ENCODE data around the gene ANKRD34A. TPM values are rescaled to one million over a fixed set of nuclear protein-coding genes. Genes with fewer than 3 reads are reported as not detected.

ANKRD34A gene
- polyA plus RNA-seq, 3 donors, result 0.31 TPM; not detected in 2

GRCh38 chr1:145980457-145980994, 16.2 kb upstream of the ANKRD34A start:
- TF ChIP-seq CTCF (IDR thresholded peaks at IDR 0.05), result no peak
- H4K20me1 ChIP-seq (ENCODE audit: insufficient read depth, low read length), result no peaks in the 10 kb centered on the region
- Mint-ChIP-seq H3K4me3 (no peak overlapping the region), H3K27ac (no peak overlapping the region), H3K27me3 (ENCODE audit: low read depth in 3 of 3) (no peaks in the 10 kb centered on the region), H3K9me3 (no peaks in the 10 kb centered on the region), H3K4me1 (peaks cover 42% of the 10 kb centered on the region), H3K36me3 (peaks cover 2 to 9% of the 10 kb centered on the region in 2 donors)
- no peaks in the 10 kb centered on the region for H3K27me3 ChIP-seq (ENCODE audit: control insufficient read depth in 2 of 2, insufficient read depth in 2 of 2, low read length in 2 of 2)
- H3K4me1 ChIP-seq (ENCODE audit: control insufficient read depth in 1 of 2, insufficient read depth in 2 of 2, low read length in 2 of 2), result peaks cover 69 to 85% of the 10 kb centered on the region in 2 donors
- no peak overlapping the region for H2AFZ ChIP-seq (ENCODE audit: insufficient read depth, low read depth, low read length, poor library complexity, severe bottlenecking)
- 100% methylated on average over 1 of the region's 1 CpG for WGBS (ENCODE audit: insufficient coverage)
- intact Hi-C loops (cut with micrococcal nuclease), result loop anchor here (1.0 kb wide), 1 partner anchor 16 kb away; the partner anchor contains the start of gene TXNIP (in 2 of the 2)
- H3K27ac ChIP-seq (ENCODE audit: low read depth in 1 of 2, low read length in 2 of 2), result peak overlapping the region; percentile 85 to 99
- H3K36me3 ChIP-seq (replicated peaks in 1 of 2; ENCODE audit: control insufficient read depth in 1 of 2, insufficient read depth in 2 of 2, low read length in 2 of 2), result no peaks in the 10 kb centered on the region
- H3K79me2 ChIP-seq (ENCODE audit: insufficient read depth, low read length), result peaks cover 21% of the 10 kb centered on the region
- peak overlapping the region in 1 of 3 experiments; percentile 74 for H3K4me3 ChIP-seq (replicated peaks in 1 of 3; ENCODE audit: low read depth in 2 of 3, low read length in 3 of 3)
- H3K9ac ChIP-seq (ENCODE audit: insufficient read depth, low read length, poor library complexity, severe bottlenecking), result peak overlapping the region; percentile 7
- no peak for DNase-seq
- H3K4me2 ChIP-seq (replicated peaks; ENCODE audit: extremely low read depth, low read length, poor library complexity, severe bottlenecking), result peak overlapping the region; percentile 84
- H3K9me3 ChIP-seq (replicated peaks in 1 of 2; ENCODE audit: control insufficient read depth in 1 of 2, insufficient read depth in 1 of 2, low read length in 2 of 2), result no peaks in the 10 kb centered on the region

- no peaks in the 10 kb centered on the region for H3K27me3 ChIP-seq (ENCODE audit: control insufficient read depth in 2 of 2, insufficient read depth in 2 of 2, low read length in 2 of 2)
- H3K4me1 ChIP-seq (ENCODE audit: control insufficient read depth in 1 of 2, insufficient read depth in 2 of 2, low read length in 2 of 2), result peaks cover 63 to 79% of the 10 kb centered on the region in 2 donors
- H3K4me3 ChIP-seq (replicated peaks in 1 of 3; ENCODE audit: low read depth in 2 of 3, low read length in 3 of 3), result peak overlapping the region in 2 of 3 experiments; percentile 21 to 74
- Mint-ChIP-seq H3K4me1 (peaks cover 36% of the 10 kb centered on the region), H3K4me3 (no peak overlapping the region), H3K9me3 (no peaks in the 10 kb centered on the region), H3K36me3 (peaks cover 8 to 14% of the 10 kb centered on the region in 2 donors), H3K27ac (no peak overlapping the region), H3K27me3 (ENCODE audit: low read depth in 3 of 3) (peaks cover 0 to 1% (median 0%) of the 10 kb centered on the region in 3 donors)
- H3K9ac ChIP-seq (ENCODE audit: insufficient read depth, low read length, poor library complexity, severe bottlenecking), result peak overlapping the region; percentile 74
- H4K20me1 ChIP-seq (ENCODE audit: insufficient read depth, low read length), result no peaks in the 10 kb centered on the region
- 0% methylated on average over 2 of the region's 7 CpGs for WGBS (ENCODE audit: insufficient coverage)
- H3K79me2 ChIP-seq (ENCODE audit: insufficient read depth, low read length), result peaks cover 21% of the 10 kb centered on the region
- H3K27ac ChIP-seq (ENCODE audit: low read depth in 1 of 2, low read length in 2 of 2), result peak overlapping the region; percentile 85 to 99
- peak overlapping the region; percentile 84 for H3K4me2 ChIP-seq (replicated peaks; ENCODE audit: extremely low read depth, low read length, poor library complexity, severe bottlenecking)
- TF ChIP-seq CTCF (IDR thresholded peaks at IDR 0.05), result no peak
- H3K9me3 ChIP-seq (replicated peaks in 1 of 2; ENCODE audit: control insufficient read depth in 1 of 2, insufficient read depth in 1 of 2, low read length in 2 of 2), result no peaks in the 10 kb centered on the region
- intact Hi-C loops (cut with micrococcal nuclease), result loop anchor here (1.0 to 5.0 kb wide), 3 partner anchors 16 to 63 kb away; partner anchors contain the start of genes TXNIP (in 2 of the 2) and PEX11B (in 1 of the 2)
- DNase-seq, result peak; percentile 62 to 90 (median 85)
- peaks cover 0 to 5% of the 10 kb centered on the region in 2 donors for H3K36me3 ChIP-seq (replicated peaks in 1 of 2; ENCODE audit: control insufficient read depth in 1 of 2, insufficient read depth in 2 of 2, low read length in 2 of 2)
- H2AFZ ChIP-seq (ENCODE audit: insufficient read depth, low read depth, low read length, poor library complexity, severe bottlenecking), result no peak overlapping the region
Measured at GRCh38 chr1:145979746-145980456, 15.5 kb upstream of the ANKRD34A start.

Data from CD14-positive monocyte (primary cell).